Neural progenitor cell (in vitro differentiated cells): ENCODE measurements around the gene CREM. TPM values are rescaled to one million over a fixed set of nuclear protein-coding genes. Genes with fewer than 3 reads are reported as not detected.

Experiments
- DNase-seq: peaks from one replicate; pipeline ENCODE4 v3.0.0-alpha.2; 2016; ENCODE audit warnings: low spot score
- H2AFZ ChIP-seq: fragments of 200-600 bp; sonication (generic); replicated peaks from 2 replicates; pipeline ENCODE4 v1.6.1; 2016; ENCODE audit warnings: antibody characterized with exemption
- H3F3A ChIP-seq: fragments of 200-600 bp; sonication (generic); 2 replicates; pipeline ENCODE4 v1.6.1; 2016; ENCODE audit warnings: antibody characterized with exemption, low read depth
- H3K27ac ChIP-seq: fragments of 200-600 bp; sonication (generic); 2 replicates; pipeline ENCODE4 v1.5.1; 2016; ENCODE audit warnings: mild to moderate bottlenecking
- H3K27me3 ChIP-seq: fragments of 200-600 bp; sonication (generic); 2 replicates; pipeline ENCODE4 v1.6.1; 2016; ENCODE audit warnings: mild to moderate bottlenecking, moderate library complexity
- H3K36me3 ChIP-seq: fragments of 200-600 bp; sonication (generic); 2 replicates; pipeline ENCODE4 v1.5.1; 2016
- H3K4me1 ChIP-seq: fragments of 200-600 bp; sonication (generic); 2 replicates; pipeline ENCODE4 v1.6.1; 2016; ENCODE audit warnings: mixed run types
- H3K4me2 ChIP-seq: fragments of 200-600 bp; sonication (generic); 2 replicates; pipeline ENCODE4 v1.6.1; 2016
- H3K4me3 ChIP-seq: fragments of 200-600 bp; sonication (generic); 2 replicates; pipeline ENCODE4 v1.5.1; 2016
- H3K79me2 ChIP-seq: fragments of 200-600 bp; sonication (generic); 2 replicates; pipeline ENCODE4 v1.6.1; 2016; ENCODE audit warnings: low read depth
- H3K9ac ChIP-seq: fragments of 200-600 bp; sonication (generic); 2 replicates; pipeline ENCODE4 v1.6.1; 2016
- H3K9me3 ChIP-seq: fragments of 200-600 bp; sonication (generic); 2 replicates; pipeline ENCODE4 v1.5.1; 2016; ENCODE audit warnings: low read depth
- H4K20me1 ChIP-seq: fragments of 200-600 bp; sonication (generic); 2 replicates; pipeline ENCODE4 v1.6.1; 2016; ENCODE audit warnings: low read depth
- H3K27ac Mint-ChIP-seq: 3 replicates; pipeline ENCODE4 v1.8.0; 2021; ENCODE audit warnings: mixed read lengths
- H3K27me3 Mint-ChIP-seq: 2 replicates; pipeline ENCODE4 v1.8.0; 2022; ENCODE audit warnings: low read depth, mild to moderate bottlenecking, inconsistent platforms, moderate library complexity, mixed read lengths; ENCODE audit not compliant: insufficient read depth
- H3K36me3 Mint-ChIP-seq: 3 replicates; pipeline ENCODE4 v1.8.0; 2021; ENCODE audit warnings: mixed read lengths
- H3K4me1 Mint-ChIP-seq: 3 replicates; pipeline ENCODE4 v1.8.0; 2021; ENCODE audit warnings: mixed read lengths
- H3K4me3 Mint-ChIP-seq: 3 replicates; pipeline ENCODE4 v1.8.0; 2021; ENCODE audit warnings: mild to moderate bottlenecking, moderate library complexity, mixed read lengths
- H3K9me3 Mint-ChIP-seq: 3 replicates; pipeline ENCODE4 v1.8.0; 2020; ENCODE audit warnings: mixed read lengths
- EZH2 ChIP-seq: fragments of 200-600 bp; sonication (generic); IDR thresholded peaks from 2 replicates; pipeline ENCODE4 v1.6.1; 2017; ENCODE audit warnings: antibody characterized with exemption, mild to moderate bottlenecking, moderate library complexity
- EZH2phosphoT487 ChIP-seq: fragments of 200-600 bp; sonication (generic); IDR thresholded peaks from 2 replicates; pipeline ENCODE4 v1.6.1; 2017; ENCODE audit warnings: antibody characterized with exemption
- total RNA-seq: library from RNA; depleted of rRNA; stranded (reverse); fragments of >200 nt; gene quantifications from 2 replicates; pipeline ENCODE4 v1.2.3, GENCODE V29; 2015; ENCODE audit warnings: low replicate concordance
- TF ChIP-seq, protein P1 (sequence below): fragments of 200-600 bp; sonication (generic); IDR thresholded peaks from 2 replicates; pipeline ENCODE4 v1.5.1; 2017; ENCODE audit warnings: antibody characterized with exemption, mild to moderate bottlenecking

CREM gene
- total RNA-seq, 1 donor from 2014 or later: 74.2 TPM

DNA sequence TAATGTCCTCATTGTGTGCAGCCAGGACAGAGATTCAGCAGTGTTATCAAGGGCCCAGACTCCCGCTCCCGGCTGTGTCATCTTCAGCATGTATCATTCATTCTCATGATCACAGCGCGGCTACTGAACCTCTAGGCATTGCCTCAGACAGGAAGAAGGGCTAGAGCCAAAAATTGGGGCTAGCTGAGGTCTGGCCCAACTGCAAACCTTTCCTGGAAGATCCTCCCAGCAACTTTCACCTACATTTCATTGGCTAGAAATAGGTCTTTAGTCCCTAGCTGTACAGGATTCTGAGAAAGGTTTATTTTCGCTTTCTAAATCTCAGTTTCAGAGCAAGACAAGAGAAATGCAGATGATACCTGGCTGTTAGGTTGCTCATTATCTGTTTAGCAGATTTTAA, 81.9 kb downstream of the CREM start:
- Histone ChIP-seq H4K20me1 (no peaks in the 10 kb centered on the region), H2AFZ (no peak overlapping the region), H3K27ac (no peak overlapping the region), H3K79me2 (no peaks in the 10 kb centered on the region), H3K4me3 (no peak overlapping the region), H3K36me3 (no peaks in the 10 kb centered on the region), H3K9me3 (no peaks in the 10 kb centered on the region), H3F3A (no peaks in the 10 kb centered on the region), H3K4me1 (peaks cover 18% of the 10 kb centered on the region), H3K27me3 (no peaks in the 10 kb centered on the region), H3K4me2 (no peak overlapping the region), H3K9ac (no peak overlapping the region)
- no peak overlapping the region for H3K4me3 Mint-ChIP-seq
- H3K27ac Mint-ChIP-seq: peak overlapping the region; percentile 29
- peaks cover 37% of the 10 kb centered on the region for H3K4me1 Mint-ChIP-seq
- no peaks in the 10 kb centered on the region for H3K27me3 Mint-ChIP-seq
- no peak for DNase-seq
- TF ChIP-seq EZH2phosphoT487: no peak
- TF ChIP-seq, protein P1, sequence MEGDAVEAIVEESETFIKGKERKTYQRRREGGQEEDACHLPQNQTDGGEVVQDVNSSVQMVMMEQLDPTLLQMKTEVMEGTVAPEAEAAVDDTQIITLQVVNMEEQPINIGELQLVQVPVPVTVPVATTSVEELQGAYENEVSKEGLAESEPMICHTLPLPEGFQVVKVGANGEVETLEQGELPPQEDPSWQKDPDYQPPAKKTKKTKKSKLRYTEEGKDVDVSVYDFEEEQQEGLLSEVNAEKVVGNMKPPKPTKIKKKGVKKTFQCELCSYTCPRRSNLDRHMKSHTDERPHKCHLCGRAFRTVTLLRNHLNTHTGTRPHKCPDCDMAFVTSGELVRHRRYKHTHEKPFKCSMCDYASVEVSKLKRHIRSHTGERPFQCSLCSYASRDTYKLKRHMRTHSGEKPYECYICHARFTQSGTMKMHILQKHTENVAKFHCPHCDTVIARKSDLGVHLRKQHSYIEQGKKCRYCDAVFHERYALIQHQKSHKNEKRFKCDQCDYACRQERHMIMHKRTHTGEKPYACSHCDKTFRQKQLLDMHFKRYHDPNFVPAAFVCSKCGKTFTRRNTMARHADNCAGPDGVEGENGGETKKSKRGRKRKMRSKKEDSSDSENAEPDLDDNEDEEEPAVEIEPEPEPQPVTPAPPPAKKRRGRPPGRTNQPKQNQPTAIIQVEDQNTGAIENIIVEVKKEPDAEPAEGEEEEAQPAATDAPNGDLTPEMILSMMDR: no peak
- no peak for TF ChIP-seq EZH2
- H3K9me3 Mint-ChIP-seq: no peaks in the 10 kb centered on the region
- peaks cover 19% of the 10 kb centered on the region for H3K36me3 Mint-ChIP-seq

DNA sequence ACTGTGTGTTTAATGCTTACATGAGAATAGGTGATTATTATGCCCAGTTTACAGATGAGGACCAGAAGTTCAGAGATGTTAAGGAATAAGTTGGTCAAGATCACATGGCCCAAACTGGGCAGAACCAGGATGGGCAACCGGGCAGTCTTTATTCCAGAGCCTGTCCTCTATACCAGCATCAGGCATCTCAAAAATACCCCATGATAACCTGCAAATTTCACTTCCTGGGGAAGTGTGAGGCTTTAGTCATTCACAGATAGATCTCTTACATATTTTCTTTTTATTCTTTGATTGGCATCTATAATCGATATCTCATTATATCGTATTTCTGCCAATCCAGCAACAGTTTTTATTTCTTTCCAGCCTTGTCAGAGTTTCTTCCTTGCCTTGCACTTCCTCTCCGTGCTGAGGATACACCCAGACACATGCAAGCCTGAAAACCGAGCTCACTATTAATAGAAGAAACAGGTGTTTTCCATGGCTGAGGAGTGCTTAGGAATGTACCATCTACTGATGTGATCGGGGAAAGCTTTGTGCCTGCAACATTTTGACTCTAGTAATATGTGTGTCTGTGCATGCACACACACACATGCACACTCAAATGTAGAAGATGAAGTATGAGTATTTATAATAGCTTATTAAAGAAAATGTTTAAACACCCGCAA, 82.4 kb downstream of the CREM start:
- no peaks in the 10 kb centered on the region for H3K79me2 ChIP-seq
- H2AFZ ChIP-seq: no peak overlapping the region
- H3K9me3 ChIP-seq: no peaks in the 10 kb centered on the region
- TF ChIP-seq, protein P1: no peak
- no peak for TF ChIP-seq EZH2
- TF ChIP-seq EZH2phosphoT487: no peak
- no peaks in the 10 kb centered on the region for H3K9me3 Mint-ChIP-seq
- no peak overlapping the region for H3K27ac ChIP-seq
- H3K4me3 Mint-ChIP-seq: no peak overlapping the region
- H3K9ac ChIP-seq: no peak overlapping the region
- no peaks in the 10 kb centered on the region for H4K20me1 ChIP-seq
- H3K4me1 ChIP-seq: peaks cover 18% of the 10 kb centered on the region
- no peak overlapping the region for H3K27ac Mint-ChIP-seq
- no peaks in the 10 kb centered on the region for H3K27me3 Mint-ChIP-seq
- H3K4me2 ChIP-seq: no peak overlapping the region
- no peaks in the 10 kb centered on the region for H3F3A ChIP-seq
- H3K27me3 ChIP-seq: no peaks in the 10 kb centered on the region
- H3K36me3 ChIP-seq: no peaks in the 10 kb centered on the region
- peaks cover 22% of the 10 kb centered on the region for H3K36me3 Mint-ChIP-seq
- H3K4me1 Mint-ChIP-seq: peaks cover 40% of the 10 kb centered on the region
- DNase-seq: no peak
- H3K4me3 ChIP-seq: no peak overlapping the region

DNA sequence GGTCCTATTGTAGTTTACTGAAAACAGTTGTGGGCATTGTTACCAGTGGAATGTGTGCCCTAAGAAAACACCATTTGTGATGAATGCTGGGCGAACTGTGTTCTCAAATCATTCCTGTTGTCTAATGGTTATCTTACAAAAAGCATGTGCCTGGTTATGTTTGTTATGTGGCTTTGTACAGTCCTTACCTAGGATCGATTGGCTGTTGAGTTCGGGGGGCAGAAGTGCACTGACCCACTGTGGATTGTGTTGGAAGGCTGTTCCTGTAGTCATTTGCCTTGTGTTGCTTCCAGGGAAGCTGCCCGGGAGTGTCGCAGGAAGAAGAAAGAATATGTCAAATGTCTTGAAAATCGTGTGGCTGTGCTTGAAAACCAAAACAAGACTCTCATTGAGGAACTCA, 84.3 kb downstream of the CREM start:
- Histone ChIP-seq H3K4me2 (peak overlapping the region; percentile 1), H3K4me1 (peaks cover 18% of the 10 kb centered on the region), H2AFZ (no peak overlapping the region), H3K9me3 (no peaks in the 10 kb centered on the region), H3K27me3 (no peaks in the 10 kb centered on the region), H3K4me3 (no peak overlapping the region), H3K36me3 (no peaks in the 10 kb centered on the region), H3F3A (no peaks in the 10 kb centered on the region), H3K9ac (no peak overlapping the region), H3K79me2 (no peaks in the 10 kb centered on the region), H3K27ac (no peak overlapping the region), H4K20me1 (no peaks in the 10 kb centered on the region)
- H3K4me1 Mint-ChIP-seq: peaks cover 40% of the 10 kb centered on the region
- no peak overlapping the region for H3K27ac Mint-ChIP-seq
- H3K9me3 Mint-ChIP-seq: no peaks in the 10 kb centered on the region
- no peak overlapping the region for H3K4me3 Mint-ChIP-seq
- no peak for TF ChIP-seq EZH2
- TF ChIP-seq, protein P1: no peak
- no peak for TF ChIP-seq EZH2phosphoT487
- H3K36me3 Mint-ChIP-seq: peaks cover 22% of the 10 kb centered on the region
- no peak for DNase-seq
- H3K27me3 Mint-ChIP-seq: no peaks in the 10 kb centered on the region
